Sciatic nerve (tissue), 2 donors: Measurements from ENCODE around the gene IP6K3. TPM values are rescaled to one million over a fixed set of nuclear protein-coding genes. Genes with fewer than 3 reads are reported as not detected.

Experiments used
- ATAC-seq: fragments of 200-7000 bp; cut with Tn5 transposase; one replicate; pipeline ENCODE4 v1.9.1; 2020; ENCODE audit warnings: mild to moderate bottlenecking, moderate library complexity
- DNase-seq: peaks from one replicate; pipeline ENCODE4 v3.0.0-alpha.2; 2020; ENCODE audit warnings: low spot score
- intact Hi-C: fragments of 100-400 bp; cut with DNase I; formaldehyde crosslinking; loops from one replicate; pipeline ENCODE4 v1.14.2; 2022
- total RNA-seq: library from RNA; stranded (reverse); fragmentation: NEBNext Ultra II Directional; extraction: Animal tissue kit (Norgen Biotek cat#: 25700); gene quantifications from one replicate; pipeline ENCODE4 v1.2.1, GENCODE V29; 2021
- donor health status: DM: no; HTN: no; CAD: no.
- donor health status: DM: no; HTN: no; CAD: no.

Gene IP6K3
- total RNA-seq, 1 donor from 2014 or later: 0.31 TPM

GRCh38 chr6:33779290-33779689 lies 32.6 kb upstream of the IP6K3 start:
- DNase-seq: no peak
- intact Hi-C loops: no loop called here
- no peak for ATAC-seq

DNA sequence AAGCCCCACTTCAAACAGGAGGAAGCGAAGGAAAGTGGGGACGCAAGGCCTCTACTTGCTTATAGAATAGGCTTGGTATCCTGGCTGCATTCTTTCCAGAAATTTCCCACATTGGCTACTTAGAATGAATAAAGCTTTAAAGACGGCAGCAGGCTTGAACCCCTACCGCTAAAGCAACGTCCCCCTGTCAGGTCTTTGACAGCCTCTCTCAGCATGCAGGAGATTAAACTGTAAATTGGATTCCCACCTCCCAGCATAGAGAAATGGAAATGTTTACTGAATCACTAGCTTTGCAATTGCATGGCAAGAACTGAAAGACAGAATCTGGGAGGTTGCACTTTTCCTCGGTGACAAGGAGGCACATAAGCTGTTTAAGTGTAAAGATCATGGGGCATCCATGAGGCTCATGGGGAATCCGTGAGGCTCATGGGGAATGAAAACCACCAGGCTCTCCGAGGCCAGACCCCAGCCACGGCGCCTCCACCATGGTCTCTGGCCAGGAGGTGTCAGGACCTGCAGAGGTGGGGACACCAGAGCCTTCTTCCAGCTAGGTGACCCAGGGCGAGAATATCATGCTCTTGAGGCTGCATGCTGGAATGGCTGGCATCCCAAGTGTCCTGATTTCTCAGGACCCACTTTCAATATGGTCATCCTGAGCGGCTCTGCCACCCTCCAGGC lies 31.9 kb upstream of the IP6K3 start:
- no peak for ATAC-seq
- intact Hi-C loops: no loop called here

DNA sequence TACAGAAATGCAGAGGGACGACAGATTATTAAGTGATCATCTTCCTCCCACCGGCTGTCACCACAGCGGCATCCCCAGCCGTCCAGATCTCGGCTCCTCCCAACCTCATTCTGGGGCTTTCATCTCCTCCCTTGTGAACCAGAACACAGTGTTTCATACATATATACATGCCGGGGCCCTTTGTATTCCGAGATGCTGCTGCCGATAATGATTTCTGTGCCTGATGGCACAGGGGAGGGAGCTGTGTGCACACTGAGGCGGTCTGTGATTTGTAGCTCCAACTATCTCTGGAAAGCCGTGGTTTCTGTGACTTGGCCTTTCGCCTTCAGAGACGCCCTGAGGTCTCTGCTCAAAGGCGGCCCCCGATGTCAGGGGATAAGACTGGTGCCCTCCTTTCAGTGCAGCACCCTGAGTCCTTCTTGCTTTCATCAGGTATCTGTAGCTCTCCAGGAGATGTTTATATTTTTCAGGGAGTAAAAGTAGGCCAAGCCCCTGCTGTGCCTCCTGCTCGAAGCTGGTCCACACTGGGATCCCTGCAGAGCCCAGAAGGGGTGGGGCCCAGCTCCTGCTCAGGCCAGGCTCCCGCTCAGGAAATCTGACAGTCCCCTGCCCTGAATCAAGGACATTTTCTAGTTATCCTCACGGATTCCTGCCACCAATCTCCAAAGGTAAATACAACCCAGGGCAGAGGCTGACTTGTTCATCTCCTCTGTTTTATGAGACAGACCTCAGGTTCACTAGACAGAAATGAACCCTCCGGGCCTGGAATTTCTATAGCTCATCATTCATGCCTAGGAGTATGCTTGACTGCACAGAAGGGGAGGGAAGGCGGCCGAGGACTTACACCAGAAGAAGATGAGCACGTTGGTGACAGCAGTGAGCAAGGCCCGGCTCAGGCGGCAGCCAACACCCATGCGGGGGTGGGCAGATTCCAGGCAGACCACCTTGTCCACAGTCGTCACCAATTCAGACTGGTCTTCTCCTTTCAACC lies 31.0 kb upstream of the IP6K3 start:
- DNase-seq: no peak
- ATAC-seq: no peak
- intact Hi-C loops: no loop called here

More for the DNA sequence above, 31.9 kb upstream of the IP6K3 start:
- DNase-seq: no peak

DNA sequence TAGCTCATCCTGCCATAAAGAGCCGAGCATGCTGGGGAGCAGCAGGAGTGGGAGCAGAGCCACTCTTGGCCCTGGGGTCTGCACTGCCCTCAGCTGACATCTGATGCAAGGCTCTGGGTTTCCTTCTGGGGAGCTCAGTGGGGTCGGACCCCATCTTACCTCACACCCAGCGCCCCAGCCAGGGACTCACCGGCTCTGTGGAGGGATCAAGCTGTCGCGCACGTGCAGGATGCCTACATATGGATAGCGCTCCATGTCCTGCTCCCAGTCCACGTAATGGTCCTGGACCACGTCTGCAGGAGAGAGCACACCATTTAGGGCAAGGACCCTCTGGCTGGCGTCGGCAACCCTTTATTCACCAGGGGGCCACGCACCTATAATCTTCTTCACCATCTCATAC lies 30.1 kb upstream of the IP6K3 start:
- intact Hi-C loops: no loop called here
- DNase-seq (no peak), ATAC-seq (no peak)

- intact Hi-C loops: no loop called here
- ATAC-seq (no peak), DNase-seq (no peak)
Measured at GRCh38 chr6:33776186-33776585, 29.5 kb upstream of the IP6K3 start.

DNA sequence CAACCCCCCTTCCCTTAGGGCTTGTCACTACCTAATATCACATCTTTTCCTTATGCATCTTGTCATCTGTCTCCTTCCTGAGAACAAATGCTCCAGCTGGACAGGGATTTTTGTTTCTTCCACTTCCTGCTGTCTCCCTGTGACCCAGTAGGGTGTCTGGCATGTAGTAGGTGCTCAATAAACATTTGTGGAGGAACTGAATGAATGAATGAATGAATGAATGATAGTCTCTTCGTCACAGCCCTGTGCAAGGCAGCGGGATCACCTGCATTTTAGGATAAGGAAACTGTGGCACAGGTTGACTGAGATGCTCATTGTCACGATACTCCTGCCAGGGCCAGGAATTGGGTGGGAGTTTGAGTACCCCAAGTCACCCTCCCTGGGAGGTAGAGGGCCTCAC lies 28.1 kb upstream of the IP6K3 start:
- intact Hi-C loops: no loop called here
- ATAC-seq: no peak
- no peak for DNase-seq

GRCh38 chr6:33772902-33773472 lies 26.3 kb upstream of the IP6K3 start:
- no peak for ATAC-seq
- intact Hi-C loops: no loop called here
- DNase-seq: no peak

DNA sequence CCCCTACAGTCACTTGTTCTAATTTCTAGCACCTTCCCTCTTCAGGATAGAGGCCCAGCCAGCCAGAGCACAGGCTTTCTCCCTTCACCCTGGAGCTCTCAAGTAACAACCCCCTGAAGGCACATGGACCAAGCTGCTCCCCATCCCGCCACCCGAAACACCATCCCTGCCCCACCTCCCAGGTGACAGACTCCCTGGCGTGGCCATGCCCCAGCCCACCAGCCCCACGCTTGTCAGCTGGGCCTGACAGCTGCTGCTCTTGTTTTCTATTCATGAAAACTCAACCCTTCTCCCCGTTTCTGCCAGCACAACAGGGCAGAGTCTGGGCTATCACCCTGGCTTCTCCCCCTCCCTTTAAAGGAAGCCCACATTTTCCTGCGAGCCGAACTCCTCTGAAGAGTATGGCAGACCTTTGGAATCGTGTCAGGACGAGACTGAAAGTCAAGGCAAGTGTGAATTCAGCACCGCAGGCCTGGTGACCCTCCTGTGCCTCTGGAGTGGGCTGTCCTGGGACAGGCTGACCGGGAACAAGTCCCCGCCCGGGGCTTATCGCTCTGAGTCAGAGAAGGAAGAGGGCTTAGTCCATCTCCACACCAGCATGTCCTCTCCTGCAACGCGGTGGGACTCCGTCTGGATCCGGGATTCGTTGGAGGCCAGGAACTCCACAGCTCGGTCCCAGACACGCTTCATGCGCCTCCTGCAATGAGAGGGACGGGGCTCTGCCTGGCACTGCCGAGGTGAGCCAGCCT lies 25.6 kb upstream of the IP6K3 start:
- intact Hi-C loops: no loop called here
- no peak for DNase-seq
- ATAC-seq: no peak

GRCh38 chr6:33771146-33772081 lies 24.7 kb upstream of the IP6K3 start:
- intact Hi-C loops: no loop called here
- peak; percentile 85 for DNase-seq
- peak; percentile 85 for ATAC-seq

DNA sequence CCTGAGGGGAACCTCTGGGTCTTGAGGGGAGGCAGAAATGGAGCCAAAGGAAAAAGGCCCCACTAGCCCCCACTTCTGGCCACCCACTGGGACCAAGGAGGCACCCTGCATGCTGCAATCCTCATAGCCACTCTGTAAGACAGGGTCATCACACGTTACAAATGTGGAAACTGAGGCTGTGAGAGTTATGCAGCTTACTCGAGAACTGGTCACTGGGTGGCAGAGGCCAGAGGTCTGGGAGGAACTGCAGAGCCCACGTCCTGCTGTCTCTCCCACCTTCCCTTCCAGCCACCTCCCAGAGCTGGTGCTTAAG lies 24.1 kb upstream of the IP6K3 start:
- peak; percentile 43 for ATAC-seq
- intact Hi-C loops: no loop called here

DNA sequence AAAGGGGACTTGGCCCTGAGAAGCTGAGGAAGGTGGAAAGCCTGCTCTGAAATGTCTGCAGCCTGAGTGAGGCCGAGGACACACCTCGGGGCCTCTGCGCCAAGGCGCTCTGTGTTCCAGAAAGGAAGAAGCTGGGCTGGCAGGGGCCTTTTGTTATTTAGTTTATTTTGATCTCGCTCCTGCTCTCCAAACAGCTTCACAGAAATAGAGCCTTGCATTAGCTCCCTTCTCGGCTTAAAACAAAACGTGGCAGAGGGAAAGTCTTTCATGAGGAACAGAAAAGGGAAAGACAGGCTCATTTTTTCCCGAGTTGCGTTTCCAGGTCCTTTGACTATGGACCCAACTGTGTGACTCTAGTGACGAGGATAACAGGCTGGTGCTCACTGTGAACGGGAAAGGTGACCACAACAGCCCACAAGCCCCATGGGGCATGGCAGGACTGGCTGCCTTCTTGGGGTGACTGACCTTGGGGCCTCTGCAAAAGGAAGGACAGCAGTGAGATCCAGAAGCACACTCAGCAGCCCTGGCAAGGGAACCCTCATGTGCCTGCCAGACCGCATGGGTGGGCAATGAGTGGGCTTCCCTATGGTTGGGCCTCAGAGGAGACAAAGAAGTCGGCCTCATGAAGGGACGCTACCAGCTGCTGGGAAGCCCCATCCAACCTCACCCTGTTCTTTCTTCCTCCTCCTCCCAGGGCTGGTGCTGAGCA lies 23.6 kb upstream of the IP6K3 start:
- ATAC-seq (peak; percentile 9), DNase-seq (no peak)
- intact Hi-C loops: no loop called here

More for the DNA sequence above, 24.1 kb upstream of the IP6K3 start:
- DNase-seq: no peak

DNA sequence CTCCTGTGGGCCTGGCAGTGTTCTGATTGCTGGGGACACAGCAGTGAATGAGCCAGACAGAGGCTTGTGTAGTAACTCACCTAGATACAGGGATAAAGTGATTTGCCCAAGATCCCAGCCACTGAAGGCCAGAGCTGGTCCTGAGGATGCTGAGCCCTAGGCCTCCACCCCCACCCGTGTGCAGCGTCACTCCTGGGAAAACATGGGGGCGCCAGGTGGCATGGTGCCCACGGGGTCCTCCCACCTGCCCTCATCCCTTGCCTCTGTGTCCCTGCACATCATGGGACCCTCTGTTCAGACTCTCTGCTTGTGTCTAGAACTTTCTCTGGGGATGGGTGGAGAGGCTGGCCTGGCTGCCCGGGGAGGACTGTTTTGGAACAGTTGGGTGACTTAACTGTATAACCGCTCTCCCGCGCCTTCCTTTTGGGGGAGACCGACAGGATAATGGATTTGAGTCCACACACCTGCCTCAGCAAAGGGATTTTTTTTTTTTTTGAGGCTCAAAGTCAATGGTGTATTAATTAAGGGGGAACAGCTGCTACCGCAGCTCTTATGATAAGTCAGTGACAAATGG lies 22.6 kb upstream of the IP6K3 start:
- intact Hi-C loops: no loop called here
- no peak for ATAC-seq
- DNase-seq: no peak

DNA sequence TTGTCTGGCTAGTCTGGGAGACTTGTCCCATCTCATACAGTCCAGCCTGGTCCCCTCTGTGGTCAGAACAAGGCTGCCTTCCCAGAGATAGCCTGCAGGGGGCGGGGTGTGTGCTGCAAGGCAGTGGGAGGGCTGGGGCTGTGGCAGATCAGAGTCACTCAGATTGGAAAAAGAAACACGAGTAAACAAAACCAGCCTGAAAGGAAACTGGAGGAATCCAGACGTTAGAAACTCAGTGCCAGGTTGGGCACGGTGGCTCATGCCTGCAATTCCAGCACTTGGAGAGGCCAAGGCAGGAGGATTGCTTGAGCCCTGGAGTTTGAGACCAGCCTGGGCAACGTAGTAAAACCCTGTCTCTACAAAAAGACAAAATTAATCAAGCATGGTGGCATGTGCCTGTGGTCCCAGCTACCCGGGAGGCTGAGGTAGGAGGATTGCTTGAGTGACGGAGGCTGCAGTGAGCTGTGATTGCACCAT lies 22.0 kb upstream of the IP6K3 start:
- DNase-seq: peak; percentile 88
- intact Hi-C loops: no loop called here
- ATAC-seq: peak; percentile 51

DNA sequence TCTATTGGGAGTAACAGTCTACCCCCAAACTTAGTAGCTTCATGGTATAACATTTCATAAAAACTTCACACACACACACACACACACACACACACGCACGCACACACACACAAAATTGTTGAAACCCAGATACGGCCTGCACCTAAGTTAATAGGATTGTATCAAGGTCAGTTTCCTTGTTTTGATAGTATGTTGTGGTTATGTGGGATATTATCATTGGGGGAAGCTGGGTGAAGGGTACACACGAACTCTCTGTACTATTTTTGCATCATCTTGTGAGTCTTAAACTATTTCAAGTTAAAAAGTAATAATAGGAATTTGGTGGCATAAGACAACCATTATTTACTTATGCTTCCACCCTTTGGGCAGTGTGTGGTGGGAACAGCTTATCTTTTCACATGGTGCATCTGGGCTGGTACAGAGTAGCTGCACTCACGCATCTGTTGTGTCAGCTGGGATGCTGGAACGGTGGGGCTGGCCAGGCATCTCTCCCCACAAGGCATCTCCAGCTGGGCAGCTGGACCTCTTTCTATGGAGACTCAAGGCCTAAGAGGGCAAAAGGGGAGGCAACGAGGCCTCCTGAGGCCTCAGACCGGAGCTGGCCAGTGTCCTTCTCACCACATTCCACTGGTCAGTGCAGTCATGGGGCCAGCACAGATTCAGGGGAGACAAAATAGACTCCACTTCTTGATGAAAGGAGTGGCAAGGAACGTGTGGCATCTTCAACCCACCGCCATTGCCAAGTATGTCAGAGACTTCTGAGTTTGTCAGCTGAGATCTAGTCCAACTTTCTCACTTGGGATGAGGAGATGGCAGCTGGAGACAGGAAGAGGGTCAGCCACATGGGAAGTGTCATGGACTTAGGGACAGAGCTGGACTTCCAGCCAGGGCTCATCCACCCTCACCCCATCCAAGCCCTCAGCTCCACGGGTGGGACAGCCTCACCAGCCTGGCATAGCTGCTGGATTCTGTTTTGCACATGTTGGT lies 20.5 kb upstream of the IP6K3 start:
- intact Hi-C loops: no loop called here
- no peak for ATAC-seq

DNA sequence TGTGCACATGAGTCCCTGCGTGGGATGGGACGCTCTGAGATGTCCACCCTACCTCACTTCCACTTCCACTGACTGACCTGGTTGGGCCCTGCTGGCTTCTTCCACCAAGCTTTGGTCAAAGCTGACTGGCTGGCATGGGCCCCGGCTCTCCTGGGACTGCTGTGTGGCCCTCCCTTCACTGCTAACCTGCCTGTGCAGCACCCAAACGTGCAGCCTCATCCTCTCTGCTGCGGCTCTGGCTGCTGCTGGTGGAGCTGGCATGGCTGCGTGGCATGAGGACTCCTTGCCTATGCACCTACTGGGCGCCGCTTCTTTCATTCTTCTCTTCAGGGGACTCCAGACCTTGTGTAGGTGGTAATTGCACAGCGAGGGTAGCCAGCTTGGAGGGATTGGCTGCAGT lies 18.7 kb upstream of the IP6K3 start:
- intact Hi-C loops: no loop called here
- ATAC-seq (no peak), DNase-seq (no peak)

More for the DNA sequence above, 20.5 kb upstream of the IP6K3 start:
- no peak for DNase-seq

GRCh38 chr6:33764036-33764435 lies 17.3 kb upstream of the IP6K3 start:
- DNase-seq (no peak), ATAC-seq (no peak)
- intact Hi-C loops: no loop called here
